CD14-positive monocyte (primary cell): ENCODE results near the gene MDK. TPM values are rescaled to one million over a fixed set of nuclear protein-coding genes. Genes with fewer than 3 reads are reported as not detected.
A peak's percentile ranks its signal among the peaks of the same experiment; 100 is the strongest.

Experiments used
- DNase-seq, 3 donors: peaks; one replicate each; pipeline ENCODE4 v3.0.0-alpha.2; 2011 to 2022
- H2AFZ ChIP-seq: 2 replicates; pipeline ENCODE4 v1.6.0; 2012; ENCODE audit warnings: mild to moderate bottlenecking, low read depth, low read length, inconsistent platforms; ENCODE audit not compliant: insufficient read depth, poor library complexity, severe bottlenecking
- H3K27ac ChIP-seq, 2 donors: 1 replicate in 1 of 2; 2 replicates in 1 of 2; pipeline ENCODE4 v1.5.1; 2012 to 2013; ENCODE audit warnings: low read length in 2 of 2, control low read depth in 1 of 2, inconsistent platforms in 1 of 2, low read depth in 1 of 2, mild to moderate bottlenecking in 1 of 2
- H3K27me3 ChIP-seq, 2 donors: one replicate each; pipeline versions ENCODE4 v1.6.0 to v1.6.1; 2011 to 2013; ENCODE audit warnings: low read length in 2 of 2; ENCODE audit not compliant: control insufficient read depth in 2 of 2, insufficient read depth in 2 of 2
- H3K36me3 ChIP-seq, 2 donors: replicated peaks in 1 of 2; 1 replicate in 1 of 2; 2 replicates in 1 of 2; pipeline versions ENCODE4 v1.5.1 to v1.6.1; 2012 to 2013; ENCODE audit warnings: low read length in 2 of 2, control low read depth in 1 of 2, inconsistent platforms in 1 of 2, mild to moderate bottlenecking in 1 of 2; ENCODE audit not compliant: insufficient read depth in 2 of 2, control insufficient read depth in 1 of 2
- H3K4me1 ChIP-seq, 2 donors: 1 replicate in 1 of 2; 2 replicates in 1 of 2; pipeline versions ENCODE4 v1.5.1 to v1.6.1; 2012 to 2013; ENCODE audit warnings: low read length in 2 of 2, control low read depth in 1 of 2, inconsistent platforms in 1 of 2, mild to moderate bottlenecking in 1 of 2, moderate library complexity in 1 of 2; ENCODE audit not compliant: insufficient read depth in 2 of 2, control insufficient read depth in 1 of 2
- H3K4me2 ChIP-seq: replicated peaks from 2 replicates; pipeline ENCODE3; 2012; ENCODE audit warnings: low read length, moderate library complexity, mild to moderate bottlenecking; ENCODE audit not compliant: poor library complexity, severe bottlenecking; ENCODE audit errors: extremely low read depth
- H3K4me3 ChIP-seq, 3 experiments: fragments of 200-600 bp in 1 of 3; sonication (generic) in 1 of 3; replicated peaks in 1 of 3; 1 replicate in 2 of 3; 2 replicates in 1 of 3; pipeline ENCODE4 v1.5.1; 2011 to 2013; ENCODE audit warnings: low read length in 3 of 3, mild to moderate bottlenecking in 3 of 3, control low read depth in 2 of 3, low read depth in 2 of 3, inconsistent platforms in 1 of 3, moderate library complexity in 1 of 3
- H3K79me2 ChIP-seq: 2 replicates; pipeline ENCODE4 v1.6.0; 2012; ENCODE audit warnings: mild to moderate bottlenecking, control low read depth, inconsistent platforms, low read length, moderate library complexity; ENCODE audit not compliant: insufficient read depth
- H3K9ac ChIP-seq: 2 replicates; pipeline ENCODE4 v1.6.0; 2017; ENCODE audit warnings: low read length, mild to moderate bottlenecking; ENCODE audit not compliant: insufficient read depth, poor library complexity, severe bottlenecking
- H3K9me3 ChIP-seq, 2 donors: replicated peaks in 1 of 2; 1 replicate in 1 of 2; 2 replicates in 1 of 2; pipeline versions ENCODE4 v1.5.1 to v1.6.1; 2012 to 2013; ENCODE audit warnings: low read length in 2 of 2, control low read depth in 1 of 2; ENCODE audit not compliant: control insufficient read depth in 1 of 2, insufficient read depth in 1 of 2
- H4K20me1 ChIP-seq: 2 replicates; pipeline ENCODE4 v1.6.0; 2012; ENCODE audit warnings: mild to moderate bottlenecking, low read length, control low read depth, moderate library complexity; ENCODE audit not compliant: insufficient read depth
- H3K27ac Mint-ChIP-seq, 7 donors: one replicate each; pipeline ENCODE4 v1.8.0; 2020; ENCODE audit warnings: mild to moderate bottlenecking in 7 of 7, mixed read lengths in 7 of 7, moderate library complexity in 6 of 7, inconsistent platforms in 2 of 7
- H3K27me3 Mint-ChIP-seq, 3 donors: one replicate each; pipeline ENCODE4 v1.8.0; 2021 to 2022; ENCODE audit warnings: low read depth in 3 of 3, mild to moderate bottlenecking in 3 of 3, mixed read lengths in 3 of 3, moderate library complexity in 3 of 3, inconsistent platforms in 1 of 3
- H3K36me3 Mint-ChIP-seq, 2 donors: one replicate each; pipeline ENCODE4 v1.8.0; 2020; ENCODE audit warnings: mixed read lengths in 2 of 2, inconsistent platforms in 1 of 2, mild to moderate bottlenecking in 1 of 2
- H3K4me1 Mint-ChIP-seq: one replicate; pipeline ENCODE4 v1.8.0; 2020; ENCODE audit warnings: mild to moderate bottlenecking, mixed read lengths
- H3K4me3 Mint-ChIP-seq, 2 donors: one replicate each; pipeline ENCODE4 v1.8.0; 2020; ENCODE audit warnings: mild to moderate bottlenecking in 2 of 2, mixed read lengths in 2 of 2, moderate library complexity in 1 of 2
- H3K9me3 Mint-ChIP-seq, 7 donors: one replicate each; pipeline ENCODE4 v1.8.0; 2020 to 2022; ENCODE audit warnings: mixed read lengths in 7 of 7, mild to moderate bottlenecking in 6 of 7, moderate library complexity in 6 of 7, inconsistent platforms in 2 of 7
- CTCF ChIP-seq: fragments of 200-600 bp; IDR thresholded peaks from one replicate; pipeline ENCODE4 v1.8.0; 2022; ENCODE audit warnings: antibody characterized with exemption, mild to moderate bottlenecking
- WGBS: methylation state at CpG from one replicate; pipeline ENCODE4 v1.1.5; 2013; ENCODE audit warnings: missing lambda C conversion rate; ENCODE audit not compliant: insufficient coverage; 5-methylcytosine and 5-hydroxymethylcytosine counted together
- intact Hi-C, 2 donors: fragments of 100-400 bp; cut with micrococcal nuclease; formaldehyde crosslinking; loops; one replicate each; pipeline versions ENCODE4 v1.15.0 to v1.15.1; 2023
- polyA minus RNA-seq: library from RNA; depleted of rRNA, polyadenylated mRNA; stranded (reverse); fragments of >200 nt; gene quantifications from 2 replicates; pipeline ENCODE4 v1.2.3, GENCODE V29; 2012
- polyA plus RNA-seq, 3 donors: library from polyadenylated mRNA; depleted of rRNA in 1 of 3; unstranded in 2 of 3; stranded (reverse) in 1 of 3; fragments of 300-500 nt in 2 of 3; fragments of >200 nt in 1 of 3; fragmentation: Illumina TruSeq in 2 of 3; gene quantifications; 1 replicate in 2 of 3; 2 replicates in 1 of 3; pipeline ENCODE4 v1.2.3, GENCODE V29; 2012 to 2021
- total RNA-seq, 12 experiments: library from RNA in 1 of 12; stranded (reverse) in 1 of 12; fragments of 120-200 nt in 1 of 12; gene quantifications; one replicate each; pipeline ENCODE4 v1.2.4 and lab custom pipeline; 2013 to 2026; ENCODE audit warnings: mixed read lengths in 6 of 12, inconsistent platforms in 1 of 12

The MDK gene, protein sequence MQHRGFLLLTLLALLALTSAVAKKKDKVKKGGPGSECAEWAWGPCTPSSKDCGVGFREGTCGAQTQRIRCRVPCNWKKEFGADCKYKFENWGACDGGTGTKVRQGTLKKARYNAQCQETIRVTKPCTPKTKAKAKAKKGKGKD
- total RNA-seq (2013) = 4.1 TPM
- polyA plus RNA-seq = 1 to 10 TPM in 1 of 3 donors, not detected in 2; 2.8 TPM
- 3.5 and 3.7 TPM in 2 replicates for polyA minus RNA-seq
- total RNA-seq (lab: John Stamatoyannopoulos, UW) = 0.15 to 7.8 (median 0.47) reads per million in 11 experiments

DNA sequence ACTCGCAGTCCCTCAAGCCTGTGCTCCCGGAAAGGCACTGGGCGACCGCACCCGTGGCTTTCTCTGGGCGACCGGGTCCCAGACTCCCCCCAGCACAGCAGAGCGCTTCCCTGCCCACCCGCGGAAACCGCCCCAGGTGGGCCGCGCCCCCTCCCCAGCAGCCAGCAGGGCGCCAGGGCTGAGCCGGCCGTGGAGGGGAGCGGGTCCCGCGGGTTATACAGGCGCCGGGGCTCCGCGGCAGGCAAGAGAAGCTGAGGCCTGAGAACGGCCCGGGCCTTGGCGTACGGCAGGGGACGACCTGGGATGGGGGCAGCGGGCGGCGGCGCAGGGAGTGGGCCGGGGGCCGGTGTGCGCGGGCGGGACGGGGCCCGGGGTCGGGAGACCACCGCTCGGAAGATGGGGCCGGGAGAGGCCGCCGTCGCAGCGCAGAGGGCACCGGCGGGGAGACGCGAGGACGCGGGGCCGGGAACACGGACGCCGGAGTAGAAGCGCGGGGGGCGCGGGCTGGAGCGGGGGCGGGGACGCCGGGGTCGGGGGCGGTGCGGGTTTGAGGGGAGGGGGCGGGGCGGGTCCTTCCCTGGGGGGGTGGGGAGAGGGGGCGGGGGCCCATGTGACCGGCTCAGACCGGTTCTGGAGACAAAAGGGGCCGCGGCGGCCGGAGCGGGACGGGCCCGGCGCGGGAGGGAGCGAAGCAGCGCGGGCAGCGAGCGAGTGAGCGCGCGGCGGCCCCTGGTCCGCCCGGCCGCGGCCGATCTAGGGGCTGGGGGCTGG, at the start of gene MDK:
Gene MDK (plus strand): TSS at position 622 of the 771 bp plus-strand sequence. CDS start 389 bp downstream, outside the sequence.
- Mint-ChIP-seq H3K27ac (peak within 1 kb of the TSS in 5 of 7 donors; percentile 6 to 70 (median 61)), H3K9me3 (peaks cover 0 to 23% (median 0%) of the 10 kb centered on the region in 7 donors), H3K27me3 (peaks cover 23 to 63% (median 40%) of the 10 kb centered on the region in 3 donors), H3K4me3 (peak within 1 kb of the TSS; percentile 83 to 87), H3K36me3 (peaks cover 21 to 23% of the 10 kb centered on the region in 2 donors), H3K4me1 (peaks cover 35% of the 10 kb centered on the region)
- peaks cover 24 to 25% of the 10 kb centered on the region in 2 donors for H3K36me3 ChIP-seq
- peaks cover 34 to 55% of the 10 kb centered on the region in 2 donors for H3K4me1 ChIP-seq
- no peak for DNase-seq
- intact Hi-C loops = loop anchor here (10.0 kb wide), 2 partner anchors 154 to 234 kb away; partner anchors contain the start of genes ATG13 (in 1 of the 2) and HARBI1 (in 1 of the 2)
- H3K4me3 ChIP-seq = peak within 1 kb of the TSS; percentile 72 to 89 (median 83)
- WGBS = under 1% methylated on average over 74 of the region's 96 CpGs
- TF ChIP-seq CTCF = no peak
- peak within 1 kb of the TSS in 1 of 2 donors; percentile 18 for H3K27ac ChIP-seq
- peaks cover 15 to 25% of the 10 kb centered on the region in 2 donors for H3K27me3 ChIP-seq
- H2AFZ ChIP-seq = peak within 1 kb of the TSS; percentile 63
- peak within 1 kb of the TSS; percentile 99 for H3K4me2 ChIP-seq
- peaks cover 0 to 6% of the 10 kb centered on the region in 2 donors for H3K9me3 ChIP-seq
- H4K20me1 ChIP-seq = peaks cover 64% of the 10 kb centered on the region
- peak within 1 kb of the TSS; percentile 63 for H3K9ac ChIP-seq
- H3K79me2 ChIP-seq = no peaks in the 10 kb centered on the region

DNA sequence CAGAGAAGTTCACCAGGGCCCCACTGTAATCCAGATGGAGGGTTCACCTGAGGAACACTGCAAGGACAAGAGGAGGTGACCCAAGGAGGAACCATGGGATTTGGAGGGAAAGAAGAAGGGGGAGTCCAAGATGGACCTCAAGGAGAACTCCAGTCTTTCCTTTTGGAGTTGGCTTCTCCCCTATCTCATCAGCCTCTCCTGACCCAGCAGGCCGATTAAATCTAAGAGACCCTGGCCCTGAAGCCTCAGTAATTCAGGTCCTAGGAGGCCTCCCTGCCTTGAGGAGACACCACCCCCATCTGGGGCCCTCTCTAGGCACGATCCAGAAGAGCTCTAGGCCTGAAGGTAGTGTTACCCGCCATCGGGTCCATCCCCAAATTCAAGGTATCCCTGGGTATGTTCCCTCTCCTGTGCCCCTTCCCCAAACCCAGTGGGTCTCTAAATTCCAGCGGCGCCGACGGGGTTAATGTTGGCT, 49.3 kb upstream of the MDK start:
- peaks cover 61 to 73% of the 10 kb centered on the region in 2 donors for H3K4me1 ChIP-seq
- DNase-seq = no peak
- no peaks in the 10 kb centered on the region for H3K79me2 ChIP-seq
- Mint-ChIP-seq H3K27ac (peak overlapping the region in 1 of 7 donors; percentile 43), H3K4me3 (peak overlapping the region; percentile 56 to 87), H3K9me3 (peaks cover 0 to 9% (median 4%) of the 10 kb centered on the region in 7 donors), H3K27me3 (peaks cover 48 to 69% (median 58%) of the 10 kb centered on the region in 3 donors), H3K36me3 (peaks cover 7 to 18% of the 10 kb centered on the region in 2 donors), H3K4me1 (peaks cover 64% of the 10 kb centered on the region)
- H2AFZ ChIP-seq = no peak overlapping the region
- peak overlapping the region in 1 of 3 experiments; percentile 64 for H3K4me3 ChIP-seq
- no peak overlapping the region for H3K9ac ChIP-seq
- H3K27ac ChIP-seq = no peak overlapping the region
- WGBS = 43% methylated on average over 8 of the region's 8 CpGs
- no peak for TF ChIP-seq CTCF
- H3K27me3 ChIP-seq = peaks cover 14 to 46% of the 10 kb centered on the region in 2 donors
- H4K20me1 ChIP-seq = peaks cover 15% of the 10 kb centered on the region
- H3K9me3 ChIP-seq = peaks cover 0 to 7% of the 10 kb centered on the region in 2 donors
- no peaks in the 10 kb centered on the region for H3K36me3 ChIP-seq
- peak overlapping the region; percentile 78 for H3K4me2 ChIP-seq
- intact Hi-C loops = no loop called here
